HEK293 (cell line): ENCODE results near the gene PRPF8.

Source experiments
- BCL11A ChIP-seq: fragments of 450-650 bp; formaldehyde crosslinking; IDR thresholded peaks from 2 replicates; pipeline ENCODE4 v1.5.1; 2016; ENCODE audit warnings: low read depth, missing biosample characterization, missing genetic modification characterization
- GLIS1 ChIP-seq: fragments of 450-650 bp; formaldehyde crosslinking; IDR thresholded peaks from 2 replicates; pipeline ENCODE4 v1.5.1; 2016; ENCODE audit warnings: missing biosample characterization, missing genetic modification characterization
- GLIS2 ChIP-seq: fragments of 450-650 bp; formaldehyde crosslinking; IDR thresholded peaks from 2 replicates; pipeline ENCODE4 v1.5.1; 2016; ENCODE audit warnings: missing biosample characterization, missing genetic modification characterization
- INSM2 ChIP-seq: fragments of 450-650 bp; formaldehyde crosslinking; IDR thresholded peaks from 2 replicates; pipeline ENCODE4 v1.5.1; 2016; ENCODE audit warnings: missing biosample characterization, missing genetic modification characterization
- KLF9 ChIP-seq: fragments of 450-650 bp; formaldehyde crosslinking; IDR thresholded peaks from 2 replicates; pipeline ENCODE4 v1.5.1; 2016; ENCODE audit warnings: missing biosample characterization, missing genetic modification characterization, low read depth
- PATZ1 ChIP-seq: fragments of 450-650 bp; formaldehyde crosslinking; IDR thresholded peaks from 2 replicates; pipeline ENCODE4 v1.5.1; 2016; ENCODE audit warnings: missing biosample characterization, missing genetic modification characterization
- SP2 ChIP-seq: fragments of 450-650 bp; formaldehyde crosslinking; IDR thresholded peaks from 2 replicates; pipeline ENCODE4 v1.5.1; 2016; ENCODE audit warnings: missing biosample characterization, missing genetic modification characterization
- TSHZ1 ChIP-seq: fragments of 450-650 bp; formaldehyde crosslinking; IDR thresholded peaks from 2 replicates; pipeline ENCODE4 v1.5.1; 2016; ENCODE audit warnings: missing biosample characterization, missing genetic modification characterization, borderline replicate concordance
- ZNF133 ChIP-seq: fragments of 450-650 bp; formaldehyde crosslinking; IDR thresholded peaks from 2 replicates; pipeline ENCODE4 v1.5.1; 2016; ENCODE audit warnings: missing biosample characterization, missing genetic modification characterization
- ZNF169 ChIP-seq: fragments of 450-650 bp; formaldehyde crosslinking; IDR thresholded peaks from 2 replicates; pipeline ENCODE4 v1.5.1; 2016; ENCODE audit warnings: missing biosample characterization, missing genetic modification characterization
- ZNF23 ChIP-seq: fragments of 450-650 bp; formaldehyde crosslinking; IDR thresholded peaks from 2 replicates; pipeline ENCODE4 v1.5.1; 2016; ENCODE audit warnings: missing biosample characterization, missing genetic modification characterization, borderline replicate concordance
- ZNF280C ChIP-seq: fragments of 450-650 bp; formaldehyde crosslinking; IDR thresholded peaks from 2 replicates; pipeline ENCODE4 v1.5.1; 2016; ENCODE audit warnings: missing biosample characterization, missing genetic modification characterization
- ZNF280D ChIP-seq: fragments of 450-650 bp; formaldehyde crosslinking; IDR thresholded peaks from 2 replicates; pipeline ENCODE4 v1.5.1; 2016; ENCODE audit warnings: missing biosample characterization, missing genetic modification characterization
- ZNF311 ChIP-seq: fragments of 450-650 bp; formaldehyde crosslinking; IDR thresholded peaks from 2 replicates; pipeline ENCODE4 v1.5.1; 2017; ENCODE audit warnings: missing biosample characterization, missing genetic modification characterization, borderline replicate concordance
- ZNF391 ChIP-seq: fragments of 450-650 bp; formaldehyde crosslinking; IDR thresholded peaks from 2 replicates; pipeline ENCODE4 v1.5.1; 2016; ENCODE audit warnings: low read depth, missing biosample characterization, missing genetic modification characterization, borderline replicate concordance
- ZNF394 ChIP-seq: fragments of 450-650 bp; formaldehyde crosslinking; IDR thresholded peaks from 2 replicates; pipeline ENCODE4 v1.5.1; 2016; ENCODE audit warnings: missing biosample characterization, missing genetic modification characterization, mild to moderate bottlenecking, moderate library complexity, borderline replicate concordance
- ZNF423 ChIP-seq: fragments of 450-650 bp; formaldehyde crosslinking; IDR thresholded peaks from 2 replicates; pipeline ENCODE4 v1.5.1; 2016; ENCODE audit warnings: missing biosample characterization, missing genetic modification characterization
- ZNF48 ChIP-seq: fragments of 450-650 bp; formaldehyde crosslinking; IDR thresholded peaks from 2 replicates; pipeline ENCODE4 v1.5.1; 2016; ENCODE audit warnings: missing biosample characterization, missing genetic modification characterization
- ZNF501 ChIP-seq: fragments of 450-650 bp; formaldehyde crosslinking; IDR thresholded peaks from 2 replicates; pipeline ENCODE4 v1.5.1; 2016; ENCODE audit warnings: missing biosample characterization, missing genetic modification characterization
- ZNF561 ChIP-seq: fragments of 450-650 bp; IDR thresholded peaks from 2 replicates; pipeline ENCODE4 v1.5.1; 2018; ENCODE audit warnings: missing biosample characterization, missing genetic modification characterization, borderline replicate concordance
- ZNF571 ChIP-seq: fragments of 450-650 bp; formaldehyde crosslinking; IDR thresholded peaks from 2 replicates; pipeline ENCODE4 v1.5.0; 2017; ENCODE audit warnings: missing biosample characterization, missing genetic modification characterization
- ZNF624 ChIP-seq: fragments of 450-650 bp; formaldehyde crosslinking; IDR thresholded peaks from 2 replicates; pipeline ENCODE4 v1.5.1; 2017; ENCODE audit warnings: missing biosample characterization, missing genetic modification characterization
- ZNF792 ChIP-seq: fragments of 450-650 bp; formaldehyde crosslinking; IDR thresholded peaks from 2 replicates; pipeline ENCODE4 v1.5.1; 2016; ENCODE audit warnings: missing biosample characterization, missing genetic modification characterization
- ZSCAN23 ChIP-seq: fragments of 450-650 bp; formaldehyde crosslinking; IDR thresholded peaks from 2 replicates; pipeline ENCODE4 v1.5.1; 2016; ENCODE audit warnings: missing biosample characterization, missing genetic modification characterization
- ZSCAN5A ChIP-seq: fragments of 450-650 bp; formaldehyde crosslinking; IDR thresholded peaks from 2 replicates; pipeline ENCODE4 v1.5.1; 2016; ENCODE audit warnings: missing biosample characterization, missing genetic modification characterization

Gene PRPF8

GRCh38 chr17:1684378-1685189 lies at the start of gene PRPF8 (continued):
- TF ChIP-seq ZNF311 (tag by site-specific recombination), result no peak
- peak; percentile 75 for TF ChIP-seq ZNF501 (tag by site-specific recombination)
- TF ChIP-seq ZNF571, result no peak
- no peak for TF ChIP-seq ZNF48 (tag by site-specific recombination)
- no peak for TF ChIP-seq ZNF280D (tag by site-specific recombination)
- no peak for TF ChIP-seq ZSCAN23
- peak; percentile 43; the same call in 1 of the 2 replicates for TF ChIP-seq INSM2
- TF ChIP-seq ZSCAN5A, result 0 out of 2 replicates have a peak, but pooled peaks have one; percentile 40
- no peak for TF ChIP-seq ZNF624
- no peak for TF ChIP-seq ZNF423
- TF ChIP-seq ZNF792 (tag by site-specific recombination), result no peak
- TF ChIP-seq KLF9, result peak; percentile 98
- no peak for TF ChIP-seq ZNF23 (tag by site-specific recombination)
- peak; percentile 49 for TF ChIP-seq ZNF394 (tag by site-specific recombination)
- no peak for TF ChIP-seq ZNF280C (tag by site-specific recombination)
- peak; percentile 97 for TF ChIP-seq SP2 (tag by site-specific recombination)
- no peak for TF ChIP-seq BCL11A (tag by site-specific recombination)
- TF ChIP-seq ZNF561 (tag by site-specific recombination), result peak; percentile 83; the same call in 1 of the 2 replicates
- TF ChIP-seq GLIS2 (tag by site-specific recombination), result 0 out of 2 replicates have a peak, but pooled peaks have one; percentile 28
- TF ChIP-seq ZNF391 (tag by site-specific recombination), result no peak
- TF ChIP-seq ZNF169 (tag by site-specific recombination), result no peak
- TF ChIP-seq GLIS1 (tag by site-specific recombination), result no peak
- TF ChIP-seq PATZ1 (tag by site-specific recombination), result peak; percentile 41; the same call in 1 of the 2 replicates
- no peak for TF ChIP-seq TSHZ1 (tag by site-specific recombination)
- no peak for TF ChIP-seq ZNF133 (tag by site-specific recombination)
